Naive thymus-derived CD4-positive, alpha-beta T cell (primary cell): Measurements from ENCODE around the gene COP1. TPM values are rescaled to one million over a fixed set of nuclear protein-coding genes. Genes with fewer than 3 reads are reported as not detected.

Experiments used
- ATAC-seq: fragments of 150-1000 bp; cut with Tn5 transposase; 2 replicates; pipeline ENCODE4 v1.10.0; 2021; ENCODE audit warnings: mild to moderate bottlenecking, moderate library complexity
- CTCF ChIA-PET: fragments of 350-600 bp; sonication (Branson Sonifier 250); formaldehyde crosslinking; loops from one replicate; lab custom pipeline; 2021; ENCODE audit warnings: antibody characterized with exemption; lab: Charles Lee
- POLR2A ChIA-PET: fragments of 350-600 bp; sonication (Branson Sonifier 250); formaldehyde crosslinking; loops from one replicate; lab custom pipeline; 2021; ENCODE audit warnings: antibody characterized with exemption, inconsistent platforms; lab: Charles Lee
- DNase-seq, 9 donors: peaks; one replicate each; pipeline versions ENCODE4 v3.0.0 to v3.0.0-alpha.2; 2020 to 2022; ENCODE audit warnings: mixed read lengths in 1 of 9
- H3K27ac ChIP-seq: one replicate; pipeline ENCODE4 v1.7.0; 2013; ENCODE audit warnings: mild to moderate bottlenecking, low read depth, low read length, moderate library complexity
- H3K27me3 ChIP-seq, 2 donors: one replicate each; pipeline ENCODE4 v1.7.0; 2013; ENCODE audit warnings: low read length in 2 of 2, mild to moderate bottlenecking in 2 of 2, moderate library complexity in 2 of 2; ENCODE audit not compliant: control insufficient read depth in 2 of 2, insufficient read depth in 2 of 2
- H3K36me3 ChIP-seq, 3 experiments: 1 replicate in 2 of 3; 2 replicates in 1 of 3; pipeline ENCODE4 v1.7.0; 2013; ENCODE audit warnings: low read length in 3 of 3, mild to moderate bottlenecking in 3 of 3, moderate library complexity in 1 of 3; ENCODE audit not compliant: insufficient read depth in 3 of 3, control insufficient read depth in 2 of 3
- H3K4me1 ChIP-seq, 2 donors: one replicate each; pipeline ENCODE4 v1.7.0; 2013; ENCODE audit warnings: low read length in 2 of 2, mild to moderate bottlenecking in 2 of 2, moderate library complexity in 1 of 2; ENCODE audit not compliant: control insufficient read depth in 2 of 2, insufficient read depth in 2 of 2
- H3K4me3 ChIP-seq: 2 replicates; pipeline ENCODE4 v1.7.0; 2013; ENCODE audit warnings: mild to moderate bottlenecking, low read length
- H3K9me3 ChIP-seq, 3 experiments: 1 replicate in 2 of 3; 2 replicates in 1 of 3; pipeline ENCODE4 v1.7.0; 2013; ENCODE audit warnings: low read length in 3 of 3; ENCODE audit not compliant: control insufficient read depth in 2 of 3
- H3K27ac Mint-ChIP-seq, 9 donors: one replicate each; pipeline ENCODE4 v1.8.0; 2020 to 2022; ENCODE audit warnings: mixed read lengths in 9 of 9, mild to moderate bottlenecking in 8 of 9, moderate library complexity in 5 of 9, inconsistent platforms in 2 of 9
- H3K27me3 Mint-ChIP-seq, 5 donors: one replicate each; pipeline ENCODE4 v1.8.0; 2021 to 2022; ENCODE audit warnings: mixed read lengths in 5 of 5, mild to moderate bottlenecking in 1 of 5
- H3K36me3 Mint-ChIP-seq, 5 donors: one replicate each; pipeline ENCODE4 v1.8.0; 2020 to 2022; ENCODE audit warnings: mixed read lengths in 5 of 5, mild to moderate bottlenecking in 3 of 5, inconsistent platforms in 1 of 5
- H3K4me1 Mint-ChIP-seq, 7 donors: one replicate each; pipeline ENCODE4 v1.8.0; 2020 to 2022; ENCODE audit warnings: mixed read lengths in 7 of 7, mild to moderate bottlenecking in 3 of 7, inconsistent platforms in 1 of 7
- H3K4me3 Mint-ChIP-seq, 10 donors: one replicate each; pipeline ENCODE4 v1.8.0; 2020 to 2022; ENCODE audit warnings: mild to moderate bottlenecking in 10 of 10, mixed read lengths in 10 of 10, moderate library complexity in 6 of 10, inconsistent platforms in 2 of 10
- H3K9me3 Mint-ChIP-seq, 11 donors: one replicate each; pipeline ENCODE4 v1.8.0; 2020 to 2022; ENCODE audit warnings: mixed read lengths in 11 of 11, mild to moderate bottlenecking in 4 of 11, inconsistent platforms in 1 of 11, moderate library complexity in 1 of 11
- intact Hi-C, 2 donors: fragments of 100-400 bp; cut with micrococcal nuclease; formaldehyde crosslinking; loops; one replicate each; pipeline ENCODE4 v1.15.1; 2023
- polyA plus RNA-seq, 2 donors: library from polyadenylated mRNA; unstranded; fragments of 300-500 nt; fragmentation: Illumina TruSeq; gene quantifications; one replicate each; pipeline ENCODE4 v1.2.3, GENCODE V29; 2021
- total RNA-seq, 6 experiments: library from RNA in 5 of 6; stranded (reverse) in 5 of 6; gene quantifications; 1 replicate in 5 of 6; 2 replicates in 1 of 6; pipeline ENCODE4 v1.2.3 and lab custom pipeline; 2021 to 2026

COP1 gene
- total and polyA plus RNA-seq, 7 experiments from 2014 or later = 39.1 to 57.0 (median 43.9) TPM

GRCh38 chr1:175906370-175906769, 300.7 kb downstream of the COP1 start:
- Histone ChIP-seq H3K4me1 (no peaks in the 10 kb centered on the region), H3K9me3 (peaks cover 0 to 12% (median 6%) of the 10 kb centered on the region in 3 experiments), H3K36me3 (no peaks in the 10 kb centered on the region), H3K27me3 (no peaks in the 10 kb centered on the region), H3K4me3 (no peak overlapping the region), H3K27ac (no peak overlapping the region)
- no peaks in the 10 kb centered on the region for H3K27me3 Mint-ChIP-seq
- ATAC-seq = no peak
- peaks cover 7 to 43% (median 28%) of the 10 kb centered on the region in 5 donors for H3K36me3 Mint-ChIP-seq
- CTCF ChIA-PET = no interaction called here
- intact Hi-C loops = no loop called here
- H3K9me3 Mint-ChIP-seq = peaks cover 4 to 40% (median 16%) of the 10 kb centered on the region in 11 donors
- no peak overlapping the region for H3K4me3 Mint-ChIP-seq
- no peak overlapping the region for H3K27ac Mint-ChIP-seq
- no peak for DNase-seq
- no peaks in the 10 kb centered on the region for H3K4me1 Mint-ChIP-seq
- POLR2A ChIA-PET = no interaction called here

- Mint-ChIP-seq H3K4me1 (no peaks in the 10 kb centered on the region), H3K36me3 (peaks cover 0 to 34% (median 18%) of the 10 kb centered on the region in 5 donors), H3K27ac (no peak overlapping the region), H3K9me3 (peaks cover 0 to 26% (median 7%) of the 10 kb centered on the region in 11 donors), H3K4me3 (no peak overlapping the region), H3K27me3 (no peaks in the 10 kb centered on the region)
- no peak overlapping the region for H3K27ac ChIP-seq
- no peaks in the 10 kb centered on the region for H3K36me3 ChIP-seq
- ChIA-PET POLR2A (no interaction called here), CTCF (no interaction called here)
- no peak overlapping the region for H3K4me3 ChIP-seq
- no peaks in the 10 kb centered on the region for H3K4me1 ChIP-seq
- intact Hi-C loops = no loop called here
- no peaks in the 10 kb centered on the region for H3K27me3 ChIP-seq
- ATAC-seq = no peak
- no peak for DNase-seq
- no peaks in the 10 kb centered on the region for H3K9me3 ChIP-seq
Observed at GRCh38 chr1:175904808-175905207, 302.3 kb downstream of the COP1 start.

GRCh38 chr1:175902281-175902680, 304.8 kb downstream of the COP1 start:
- H3K9me3 Mint-ChIP-seq = peaks cover 0 to 4% (median 0%) of the 10 kb centered on the region in 11 donors
- no peak overlapping the region for H3K27ac ChIP-seq
- no peak for DNase-seq
- no peaks in the 10 kb centered on the region for H3K9me3 ChIP-seq
- H3K4me3 ChIP-seq = no peak overlapping the region
- H3K4me1 Mint-ChIP-seq = no peaks in the 10 kb centered on the region
- H3K4me1 ChIP-seq = no peaks in the 10 kb centered on the region
- no peaks in the 10 kb centered on the region for H3K27me3 Mint-ChIP-seq
- POLR2A ChIA-PET = no interaction called here
- H3K27me3 ChIP-seq = no peaks in the 10 kb centered on the region
- no peak overlapping the region for H3K4me3 Mint-ChIP-seq
- CTCF ChIA-PET = no interaction called here
- no peak for ATAC-seq
- intact Hi-C loops = no loop called here
- peaks cover 0 to 21% (median 8%) of the 10 kb centered on the region in 5 donors for H3K36me3 Mint-ChIP-seq
- H3K27ac Mint-ChIP-seq = no peak overlapping the region
- no peaks in the 10 kb centered on the region for H3K36me3 ChIP-seq

- ChIA-PET CTCF (no interaction called here), POLR2A (no interaction called here)
- Mint-ChIP-seq H3K36me3 (peaks cover 0 to 19% (median 4%) of the 10 kb centered on the region in 5 donors), H3K27me3 (no peaks in the 10 kb centered on the region), H3K4me3 (no peak overlapping the region), H3K9me3 (peaks cover 0 to 2% (median 0%) of the 10 kb centered on the region in 11 donors), H3K27ac (no peak overlapping the region), H3K4me1 (no peaks in the 10 kb centered on the region)
- ATAC-seq = no peak
- DNase-seq = no peak
- Histone ChIP-seq H3K36me3 (no peaks in the 10 kb centered on the region), H3K9me3 (no peaks in the 10 kb centered on the region), H3K4me3 (no peak overlapping the region), H3K27me3 (no peaks in the 10 kb centered on the region), H3K27ac (no peak overlapping the region), H3K4me1 (no peaks in the 10 kb centered on the region)
- intact Hi-C loops = no loop called here
Observed at GRCh38 chr1:175901076-175901836, 305.8 kb downstream of the COP1 start.

GRCh38 chr1:175900171-175900570, 306.9 kb downstream of the COP1 start:
- H3K27me3 Mint-ChIP-seq = no peaks in the 10 kb centered on the region
- no peak for DNase-seq
- intact Hi-C loops = no loop called here

GRCh38 chr1:175895966-175896365, 311.1 kb downstream of the COP1 start:
- Mint-ChIP-seq H3K4me1 (peaks cover 0 to 4% (median 0%) of the 10 kb centered on the region in 7 donors), H3K27ac (no peak overlapping the region), H3K4me3 (no peak overlapping the region), H3K9me3 (peaks cover 0 to 4% (median 0%) of the 10 kb centered on the region in 11 donors), H3K27me3 (no peaks in the 10 kb centered on the region), H3K36me3 (peaks cover 0 to 9% (median 0%) of the 10 kb centered on the region in 5 donors)
- intact Hi-C loops = no loop called here
- Histone ChIP-seq H3K4me1 (no peaks in the 10 kb centered on the region), H3K4me3 (no peak overlapping the region), H3K36me3 (no peaks in the 10 kb centered on the region), H3K9me3 (no peaks in the 10 kb centered on the region), H3K27ac (no peak overlapping the region), H3K27me3 (no peaks in the 10 kb centered on the region)
- DNase-seq = no peak
- CTCF ChIA-PET = no interaction called here
- POLR2A ChIA-PET = no interaction called here
- ATAC-seq = no peak

More at GRCh38 chr1:175900171-175900570, 306.9 kb downstream of the COP1 start:
- no peaks in the 10 kb centered on the region for H3K4me1 ChIP-seq
- POLR2A ChIA-PET = no interaction called here
- Mint-ChIP-seq H3K9me3 (peaks cover 0 to 4% (median 0%) of the 10 kb centered on the region in 11 donors), H3K27ac (no peak overlapping the region), H3K36me3 (peaks cover 0 to 19% (median 4%) of the 10 kb centered on the region in 5 donors), H3K4me1 (no peaks in the 10 kb centered on the region), H3K4me3 (no peak overlapping the region)
- H3K27ac ChIP-seq = no peak overlapping the region
- H3K27me3 ChIP-seq = no peaks in the 10 kb centered on the region
- ATAC-seq = no peak
- no peaks in the 10 kb centered on the region for H3K9me3 ChIP-seq
- CTCF ChIA-PET = no interaction called here
- no peaks in the 10 kb centered on the region for H3K36me3 ChIP-seq
- H3K4me3 ChIP-seq = no peak overlapping the region
